Measurements from ENCODE around the gene HDAC9.

HDAC9 gene

DNA sequence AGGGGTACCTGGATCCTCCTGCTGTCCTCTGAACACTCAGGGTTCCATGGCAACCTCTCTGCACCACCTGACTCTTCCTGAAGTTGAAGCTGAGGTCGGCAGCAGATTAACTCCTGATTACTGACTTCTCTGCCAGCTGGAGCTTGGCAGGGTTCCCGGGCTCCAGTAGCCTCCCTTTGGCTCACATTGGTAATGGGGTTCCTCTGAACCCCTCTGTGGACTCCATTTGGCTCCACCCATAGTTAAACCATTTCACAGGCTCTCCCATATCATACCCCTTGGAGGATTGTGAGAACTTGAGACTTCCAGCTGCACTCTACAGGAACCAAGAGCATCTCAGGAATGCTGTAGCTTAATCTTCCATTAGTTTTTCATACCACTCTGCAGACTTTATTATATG, 292.5 kb downstream of the HDAC9 start:
- no peak for DNase-seq (ENCODE audit: low read depth in 2 of 2)

DNA sequence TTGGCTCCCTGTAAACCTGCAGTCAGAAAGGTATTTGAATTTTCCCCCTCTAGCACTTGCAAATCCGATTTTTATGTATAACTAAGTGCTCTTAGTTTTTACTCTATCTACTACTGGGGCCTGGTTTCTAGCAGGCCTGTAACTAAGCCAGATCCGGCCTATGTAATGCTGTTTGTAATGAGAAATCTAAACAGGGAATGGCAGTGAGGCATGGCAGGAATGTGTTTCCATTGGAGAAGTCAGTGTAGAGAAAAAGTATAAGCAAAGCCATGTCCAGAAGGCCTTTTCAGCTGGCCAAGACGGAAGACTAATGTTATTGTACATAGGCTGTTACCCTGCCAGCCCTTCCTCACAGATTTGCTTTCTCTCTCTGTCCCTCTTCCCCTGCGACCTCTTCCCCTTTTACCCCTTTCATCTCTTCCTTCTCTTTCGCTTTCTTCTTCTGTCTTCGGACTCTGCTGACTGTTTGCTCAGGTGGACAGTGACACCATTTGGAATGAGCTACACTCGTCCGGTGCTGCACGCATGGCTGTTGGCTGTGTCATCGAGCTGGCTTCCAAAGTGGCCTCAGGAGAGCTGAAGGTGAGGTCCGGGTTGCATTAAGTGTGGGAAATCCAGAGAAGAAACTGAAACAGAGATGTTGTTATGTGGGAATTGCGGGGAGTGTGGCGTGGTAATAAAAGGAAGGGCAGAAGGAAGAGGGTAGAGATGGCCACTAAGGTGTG, 297.5 kb downstream of the HDAC9 start:
- DNase-seq (ENCODE audit: low read depth in 2 of 2): no peak

DNA sequence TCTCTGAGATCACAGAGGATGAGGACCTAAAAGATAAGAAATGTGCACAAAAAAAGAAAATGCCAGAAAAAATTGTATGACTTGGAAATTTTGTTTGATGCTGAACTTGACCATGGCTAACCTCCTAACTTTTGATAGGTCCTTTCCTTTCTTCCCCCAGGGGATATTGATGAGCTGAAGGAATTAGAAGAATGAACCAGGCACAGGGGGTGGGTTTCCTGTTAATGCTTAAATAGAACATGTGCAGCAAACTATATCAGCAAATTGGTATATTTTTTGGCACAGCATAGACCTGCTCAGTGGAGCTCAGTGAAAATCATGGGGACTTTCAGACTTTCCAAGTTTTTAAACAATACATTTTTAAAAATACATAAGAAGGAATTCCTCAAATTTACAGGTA, 300.7 kb downstream of the HDAC9 start:
- DNase-seq (ENCODE audit: low read depth in 2 of 2): no peak

DNA sequence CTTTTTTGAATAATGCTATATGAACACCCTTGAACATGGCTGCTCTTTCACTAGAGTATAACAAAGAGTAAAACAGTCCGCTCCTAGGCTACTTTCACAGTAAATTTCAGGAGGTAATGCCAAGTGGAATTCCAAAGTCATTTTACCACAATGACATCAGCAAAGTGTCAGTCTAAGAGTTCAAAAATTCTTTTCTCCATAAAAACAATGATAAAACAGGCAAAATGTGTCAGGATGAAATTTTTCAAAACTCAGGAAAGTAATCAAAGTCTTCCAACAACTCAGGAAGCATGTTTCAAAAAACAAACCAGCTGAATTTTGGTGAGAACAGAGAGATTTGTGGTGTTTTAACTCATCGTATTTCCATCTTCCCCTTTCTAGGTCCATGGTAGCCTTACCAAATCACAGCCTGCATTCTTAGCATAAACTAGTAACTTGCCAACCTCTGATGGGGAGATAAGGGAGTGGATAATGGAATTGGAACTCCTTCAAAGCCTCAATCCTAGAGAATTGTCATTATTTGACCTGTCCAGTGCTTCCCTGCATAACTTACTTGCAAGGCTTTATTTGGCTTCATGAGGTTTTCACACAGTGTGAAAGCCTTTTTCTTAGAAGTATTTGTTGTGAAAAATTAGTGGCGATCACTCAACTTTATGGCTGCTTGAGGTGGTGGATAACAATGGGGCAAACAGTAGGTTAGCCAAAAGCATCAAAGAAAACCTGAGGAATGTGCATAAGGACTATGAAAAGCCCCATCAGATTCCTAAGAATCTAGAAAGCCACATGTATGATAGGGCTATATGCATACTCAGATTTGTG, 302.7 kb downstream of the HDAC9 start:
- DNase-seq (ENCODE audit: low read depth in 2 of 2): no peak

DNA sequence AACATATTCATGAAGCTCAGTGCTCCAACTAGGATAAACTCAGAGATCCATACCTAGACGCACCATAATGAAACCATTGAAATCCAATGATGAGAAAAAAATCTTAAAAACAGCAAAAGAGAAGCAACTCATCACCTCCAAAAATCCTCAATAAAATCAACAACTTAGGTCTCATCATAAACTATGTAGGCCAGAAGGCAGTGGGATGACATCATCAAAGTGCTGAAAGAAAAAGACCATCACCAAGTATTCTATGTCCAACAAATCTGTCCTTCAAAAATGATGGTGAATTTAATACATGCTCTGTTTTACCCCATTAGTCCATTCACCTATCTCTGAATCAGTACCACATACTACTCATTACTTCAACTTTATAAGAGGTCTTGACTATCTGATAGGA, 304.4 kb downstream of the HDAC9 start:
- no peak for DNase-seq (ENCODE audit: low read depth in 2 of 2)

DNA sequence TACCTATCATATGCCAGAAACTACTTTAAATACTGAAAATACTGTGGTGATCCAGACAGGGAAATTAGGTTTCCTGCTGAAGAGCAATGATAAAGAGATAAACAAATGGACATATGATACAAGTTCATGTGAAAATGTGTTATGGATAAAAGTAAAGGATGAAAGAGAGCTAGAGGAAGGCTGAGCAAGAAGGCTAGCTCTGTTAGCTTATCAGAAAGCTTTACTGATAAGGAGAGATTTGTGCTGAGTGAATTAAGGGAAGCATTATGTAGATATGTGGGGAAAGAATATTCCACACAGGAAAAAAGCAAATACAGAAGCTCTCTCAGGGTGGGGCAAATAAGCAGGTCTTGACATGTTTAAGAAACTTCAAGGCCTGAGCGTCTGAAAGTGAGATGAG, 308.4 kb downstream of the HDAC9 start:
- no peak for DNase-seq (ENCODE audit: low read depth in 2 of 2)

DNA sequence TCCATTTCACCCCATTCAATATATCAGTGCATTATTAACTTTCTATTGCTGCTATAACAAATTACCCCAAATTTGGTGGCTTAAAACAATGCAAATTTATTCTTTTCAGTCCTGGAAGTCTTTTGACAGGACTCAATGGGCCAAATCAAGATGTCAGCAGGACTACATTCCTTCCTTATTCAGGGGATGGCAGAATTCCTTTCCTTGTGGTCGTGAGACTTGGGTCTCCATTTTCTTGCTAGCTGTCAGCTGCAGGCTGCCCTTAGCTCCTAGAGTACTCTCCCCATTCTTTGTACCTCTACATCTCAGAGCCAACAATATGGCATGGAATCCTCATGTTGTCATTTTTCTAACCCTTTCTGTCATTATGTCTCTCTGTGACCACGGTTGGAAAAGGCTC, 310.6 kb downstream of the HDAC9 start:
- DNase-seq (ENCODE audit: low read depth in 2 of 2): no peak

DNA sequence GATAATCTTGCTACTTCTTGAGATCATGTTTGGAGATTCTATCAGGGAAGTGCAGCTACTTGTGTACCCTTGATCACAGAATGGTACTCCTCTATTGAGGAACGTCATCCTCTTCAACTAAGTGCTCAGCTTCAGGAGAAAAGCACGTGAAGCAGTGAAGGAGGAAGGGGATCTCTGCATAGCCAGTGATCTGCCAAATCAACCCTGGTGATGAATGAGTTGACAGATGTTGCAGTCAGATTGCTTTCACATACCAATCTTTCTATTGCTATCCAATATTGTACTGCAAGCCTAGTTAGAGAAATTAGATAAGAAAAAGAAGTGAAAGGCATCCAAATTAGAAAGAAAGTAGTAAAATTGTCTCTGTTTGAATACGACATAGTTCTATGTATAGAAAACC, 312.5 kb downstream of the HDAC9 start:
- DNase-seq (ENCODE audit: low read depth in 2 of 2): no peak

DNA sequence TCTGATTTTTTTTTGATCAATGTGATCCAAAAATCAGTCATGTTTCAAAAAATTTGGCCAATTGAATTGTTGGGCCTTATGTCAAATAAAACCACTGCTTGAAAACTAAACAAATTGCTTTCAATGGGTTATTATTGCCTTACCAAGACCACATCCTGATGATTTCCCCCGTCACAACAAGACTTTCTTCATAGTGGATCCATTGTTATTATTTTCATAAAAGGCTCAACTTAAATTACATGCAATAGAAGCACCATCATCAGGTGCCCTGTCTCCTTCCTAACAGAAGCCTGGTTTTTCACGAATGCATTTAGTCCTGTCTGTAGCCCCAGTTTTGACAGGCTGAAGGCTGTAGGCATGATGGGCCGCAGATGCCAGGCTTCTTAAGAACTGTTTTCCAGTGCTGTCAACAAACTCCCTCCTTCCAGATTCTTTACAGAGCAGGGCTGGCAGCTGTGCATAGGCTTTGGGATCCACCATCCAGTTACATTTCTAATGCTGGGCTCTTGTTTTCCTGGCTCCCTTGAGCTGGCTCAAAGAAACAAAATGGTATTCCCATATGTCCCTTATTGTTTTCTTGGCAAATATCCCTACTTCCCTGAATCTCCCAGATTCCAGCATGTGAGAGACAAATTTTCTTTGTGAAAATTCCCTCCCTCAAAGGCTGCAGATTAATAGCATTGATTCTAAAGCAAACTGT, 319.9 kb downstream of the HDAC9 start:
- no peak for DNase-seq (ENCODE audit: low read depth in 2 of 2)

DNA sequence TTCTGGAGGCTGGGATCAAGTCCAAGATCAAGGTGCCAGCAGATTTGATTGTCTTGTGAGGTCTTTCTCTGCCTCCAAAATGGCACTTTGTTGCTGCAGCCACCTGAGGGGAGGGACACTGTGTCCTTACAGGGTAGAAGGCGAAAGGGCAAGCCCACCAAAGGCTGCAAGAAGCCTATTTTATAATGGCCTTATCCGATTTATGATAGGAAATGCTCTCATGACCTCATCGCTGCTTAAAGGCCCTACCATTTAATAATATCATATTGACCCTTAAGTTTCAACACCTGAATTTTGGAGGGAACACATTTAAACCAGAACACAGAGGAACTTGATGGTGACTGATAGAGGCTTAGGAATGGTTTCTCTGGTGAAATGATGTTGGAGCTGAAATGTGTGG, 325.4 kb downstream of the HDAC9 start:
- no peak for DNase-seq (ENCODE audit: low read depth in 2 of 2)

DNA sequence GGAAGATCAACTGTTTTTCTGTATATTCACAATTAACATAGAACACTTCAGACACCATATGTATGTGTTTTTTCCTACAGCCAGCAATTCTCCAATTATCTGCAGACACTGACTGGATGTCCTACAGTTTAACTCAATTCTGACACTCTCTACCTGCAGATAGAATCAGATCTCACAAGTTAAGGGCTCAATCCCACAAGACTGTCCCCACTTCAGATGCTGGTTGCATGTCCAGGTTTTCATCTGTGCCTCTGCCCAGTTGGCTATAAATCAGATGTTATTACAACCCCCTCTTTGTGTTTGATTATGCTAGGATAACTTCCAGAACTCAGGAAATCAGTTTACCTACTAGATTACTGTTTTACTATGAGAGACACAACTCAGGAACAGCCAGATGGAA, 326.0 kb downstream of the HDAC9 start:
- no peak for DNase-seq (ENCODE audit: low read depth in 2 of 2)

DNA sequence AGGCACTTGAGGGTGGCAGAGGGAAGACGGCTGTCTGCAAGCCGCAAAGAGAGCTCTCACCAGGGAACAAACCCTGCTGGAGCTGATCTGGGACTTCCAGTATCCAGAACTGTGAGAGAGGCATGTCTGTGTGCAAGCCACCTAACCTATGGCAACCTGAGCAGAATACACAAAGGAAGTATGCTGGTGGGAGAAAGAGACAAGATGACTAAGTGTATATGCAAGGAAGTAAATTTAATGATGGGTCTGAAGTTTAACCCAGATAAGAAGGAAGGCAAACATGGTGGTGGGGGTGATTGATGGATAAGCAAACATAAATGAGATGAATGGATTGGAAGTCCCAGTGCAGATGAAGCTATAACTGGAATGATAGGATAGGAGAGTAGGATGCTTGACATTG, 328.6 kb downstream of the HDAC9 start:
- no peak for DNase-seq (ENCODE audit: low read depth in 2 of 2)

DNA sequence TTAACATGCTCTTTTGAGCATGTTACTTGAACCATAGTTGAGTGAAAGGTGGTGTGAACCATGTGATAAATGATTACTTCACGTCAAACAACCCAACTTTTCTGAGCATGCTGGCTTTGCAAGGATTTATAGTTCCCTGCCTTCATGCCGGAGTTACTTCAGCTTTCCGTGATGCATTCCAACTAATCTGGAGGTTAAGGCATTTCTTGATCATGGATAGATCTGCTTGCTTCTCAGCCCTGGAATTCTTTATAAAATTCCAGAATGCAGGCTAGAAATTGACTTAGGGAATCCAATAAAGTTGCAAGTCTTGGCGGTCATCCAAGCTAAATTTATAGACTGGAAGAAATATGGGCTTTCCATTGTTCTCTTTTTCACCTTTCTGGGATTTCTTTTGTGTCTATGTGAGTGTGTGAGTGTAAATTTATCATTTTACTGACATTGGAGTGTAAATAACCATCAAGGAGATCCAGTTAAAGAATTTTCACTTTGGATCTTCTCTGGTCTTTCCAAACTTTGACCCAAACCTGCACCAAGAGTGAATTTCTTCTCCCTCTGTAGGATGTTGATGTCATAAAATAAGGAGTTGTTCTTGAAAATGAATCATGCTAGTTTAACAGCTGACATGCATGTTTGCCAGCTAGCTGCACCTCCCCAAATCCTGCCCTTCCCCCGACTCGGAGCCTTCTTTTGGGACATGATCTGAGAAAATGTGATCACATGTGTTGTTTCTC, 332.9 kb downstream of the HDAC9 start:
- DNase-seq (ENCODE audit: low read depth in 2 of 2): no peak

DNA sequence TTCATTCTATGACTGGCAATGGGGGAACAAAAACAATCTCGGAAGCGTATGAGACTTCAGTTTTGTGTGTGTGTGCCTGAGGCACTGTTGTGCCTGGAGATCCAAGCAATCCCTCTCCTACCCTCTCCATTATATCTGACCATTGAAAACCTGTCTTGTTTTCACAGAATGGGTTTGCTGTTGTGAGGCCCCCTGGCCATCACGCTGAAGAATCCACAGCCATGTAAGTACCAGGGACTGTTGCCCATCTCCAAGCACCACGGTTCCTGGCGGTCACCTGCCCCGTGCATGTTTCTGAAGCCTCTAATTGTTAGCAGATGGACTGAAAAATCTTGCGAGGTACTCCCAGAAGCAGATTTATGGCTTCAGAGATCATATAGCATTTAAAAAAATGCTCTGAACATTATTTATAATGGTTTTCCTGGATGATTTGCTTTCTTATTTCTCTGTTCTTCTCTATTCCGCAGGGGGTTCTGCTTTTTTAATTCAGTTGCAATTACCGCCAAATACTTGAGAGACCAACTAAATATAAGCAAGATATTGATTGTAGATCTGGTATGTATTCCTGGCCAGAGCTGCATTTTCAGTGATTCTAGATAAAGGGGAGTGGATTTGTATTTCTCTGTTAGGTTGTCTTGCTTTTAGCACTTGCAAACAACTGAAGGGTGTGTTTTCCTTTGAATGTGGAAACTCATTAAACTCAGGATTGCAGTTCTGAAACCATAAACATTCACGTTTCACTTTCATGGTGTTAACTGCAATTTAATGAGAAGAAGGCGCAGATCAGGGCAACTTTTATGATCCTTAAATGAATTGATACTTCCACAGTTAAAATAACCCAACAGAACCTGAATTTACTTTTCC, 333.7 kb downstream of the HDAC9 start:
- DNase-seq (ENCODE audit: low read depth in 2 of 2): no peak

DNA sequence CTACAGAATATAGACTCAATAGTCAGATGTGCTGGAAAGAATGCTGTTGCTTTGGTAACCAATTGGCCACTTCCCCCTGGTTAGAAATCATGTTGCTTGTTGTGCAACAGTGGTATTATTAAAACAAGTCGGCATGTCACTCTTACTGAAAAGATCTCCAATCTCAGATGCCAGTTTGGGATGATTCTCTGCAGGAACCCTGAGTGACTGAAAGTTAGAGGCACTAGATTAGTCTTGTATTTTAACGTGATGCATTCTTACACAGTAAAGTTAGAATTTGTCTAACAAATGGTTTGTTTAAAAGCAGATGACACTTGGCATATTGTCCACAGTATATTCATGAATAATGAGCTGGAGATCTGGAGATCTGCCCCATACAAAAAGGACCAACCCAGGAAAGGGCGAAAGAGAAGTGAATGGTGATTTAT, 334.3 kb downstream of the HDAC9 start:
- DNase-seq (ENCODE audit: low read depth in 2 of 2): no peak

DNA sequence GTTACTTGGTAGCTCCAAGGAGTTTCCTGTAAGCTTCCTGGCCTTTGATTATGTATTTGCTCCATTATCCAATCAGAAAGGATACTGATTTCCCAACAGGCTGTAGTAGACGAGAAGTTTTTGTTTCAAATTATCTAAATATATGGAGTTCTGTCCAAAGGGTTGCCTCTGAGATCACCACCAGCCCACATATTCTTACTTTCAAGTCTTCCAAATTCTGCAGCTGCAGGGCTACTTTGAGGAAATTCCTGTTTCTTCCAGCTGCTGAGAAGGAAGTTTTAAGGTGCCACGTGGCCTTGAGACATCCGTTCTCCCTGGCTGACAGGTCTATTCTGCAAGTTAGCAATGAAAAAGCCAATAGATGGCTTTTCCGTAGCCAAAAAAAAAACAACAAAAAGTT, 335.9 kb downstream of the HDAC9 start:
- no peak for DNase-seq (ENCODE audit: low read depth in 2 of 2)

DNA sequence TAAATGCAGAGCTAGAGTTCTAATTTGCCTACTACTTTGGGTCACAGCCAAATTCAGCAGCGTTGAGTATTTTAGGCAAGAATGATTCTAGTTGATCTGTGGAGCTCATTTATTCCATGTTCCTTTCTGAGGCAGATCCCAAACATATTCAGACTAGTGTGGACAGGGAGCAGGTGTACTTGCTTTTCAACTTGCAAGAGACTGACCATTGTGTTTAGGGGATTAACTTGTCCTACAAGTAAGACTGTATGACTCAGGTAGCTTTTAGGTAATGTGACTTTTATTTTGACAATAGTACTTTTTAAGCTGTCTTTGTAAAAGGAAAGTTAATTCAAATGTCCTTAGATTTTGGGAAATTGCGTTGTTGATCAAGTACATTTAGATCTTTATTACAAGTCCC, 336.4 kb downstream of the HDAC9 start:
- DNase-seq (ENCODE audit: low read depth in 2 of 2): no peak

DNA sequence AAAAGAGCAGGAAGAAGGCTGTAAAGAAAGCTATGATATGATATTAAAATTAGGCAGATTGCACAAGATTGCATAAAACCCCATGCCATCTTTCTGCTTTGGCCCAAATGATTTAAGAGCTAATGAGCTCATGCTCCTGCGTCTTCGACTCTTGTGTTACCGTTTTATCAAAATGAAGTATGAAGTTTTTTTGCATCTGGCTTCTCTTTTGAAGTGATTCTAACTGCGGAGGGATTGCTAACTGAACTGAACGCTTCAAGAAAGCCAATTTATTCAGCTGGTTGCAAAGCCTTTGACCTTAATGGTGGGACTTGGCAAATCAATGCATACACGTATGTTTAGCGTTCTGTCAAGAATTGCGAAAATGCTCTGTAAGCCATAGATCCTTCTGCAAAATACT, 339.0 kb downstream of the HDAC9 start:
- no peak for DNase-seq (ENCODE audit: low read depth in 2 of 2)

DNA sequence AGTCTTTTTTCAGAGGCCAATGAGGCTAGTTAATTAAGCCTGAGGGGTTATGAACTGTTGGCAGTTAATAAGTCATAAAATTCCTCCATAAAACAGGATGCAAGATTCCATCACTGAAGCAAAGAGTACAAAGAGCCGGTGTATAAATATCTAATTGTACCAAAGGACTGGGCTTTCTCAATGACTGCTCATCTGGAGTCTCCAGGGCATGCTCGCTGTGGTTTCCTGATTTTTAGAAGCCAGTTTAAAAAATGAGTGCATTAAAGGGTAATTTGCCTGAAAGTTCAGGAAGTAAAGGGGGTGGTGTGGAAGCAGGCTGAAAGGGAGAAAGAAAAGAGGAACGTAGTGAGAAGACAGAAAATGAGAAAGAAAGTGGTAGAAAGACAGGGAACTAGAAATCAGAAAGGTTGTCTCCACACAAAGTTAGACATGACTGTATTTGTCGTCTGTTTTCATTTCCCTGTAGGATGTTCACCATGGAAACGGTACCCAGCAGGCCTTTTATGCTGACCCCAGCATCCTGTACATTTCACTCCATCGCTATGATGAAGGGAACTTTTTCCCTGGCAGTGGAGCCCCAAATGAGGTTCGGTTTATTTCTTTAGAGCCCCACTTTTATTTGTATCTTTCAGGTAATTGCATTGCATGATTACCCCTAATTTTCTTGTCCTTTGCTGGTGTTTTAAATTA, 339.6 kb downstream of the HDAC9 start:
- DNase-seq (ENCODE audit: low read depth in 2 of 2): no peak

DNA sequence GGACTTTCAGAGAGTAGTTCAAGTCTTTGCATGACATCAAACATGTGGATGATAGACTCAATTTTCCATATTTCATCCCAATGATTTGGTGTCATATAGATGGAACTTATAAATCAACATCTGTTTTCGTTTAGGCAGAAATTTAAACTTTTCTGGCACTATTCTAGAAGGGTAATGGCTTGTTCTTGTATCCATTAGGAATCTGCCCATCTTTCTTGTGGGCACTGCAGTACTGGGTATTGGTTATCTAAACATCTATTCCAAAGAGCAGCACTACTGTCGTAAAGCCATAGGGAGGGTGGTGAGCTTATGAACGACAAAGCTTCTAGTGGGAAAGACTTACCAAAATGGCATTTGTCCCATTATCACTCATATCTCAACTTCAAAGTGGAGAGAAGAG, 348.4 kb downstream of the HDAC9 start:
- DNase-seq (ENCODE audit: low read depth in 2 of 2): no peak

DNA sequence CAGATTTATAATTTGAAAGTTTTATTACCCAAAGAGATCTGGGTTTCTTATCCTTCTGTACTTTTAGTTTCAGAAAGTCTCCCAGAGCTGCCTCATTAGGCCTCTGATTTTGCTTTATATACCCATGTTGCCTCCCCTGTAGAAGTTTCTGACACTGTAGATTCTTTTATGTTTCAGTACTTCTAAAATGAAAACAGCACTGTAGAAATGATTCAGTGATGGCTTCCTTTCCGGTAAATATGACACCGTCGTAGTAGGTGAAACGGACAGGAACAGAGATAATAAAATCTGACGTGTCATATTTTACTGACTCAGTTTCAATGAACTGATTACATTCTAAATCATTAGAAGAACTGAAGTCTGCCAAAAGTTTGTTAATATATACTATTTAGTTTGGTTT, 349.2 kb downstream of the HDAC9 start:
- no peak for DNase-seq (ENCODE audit: low read depth in 2 of 2)
